ENCODE results near the gene TBC1D9B. TPM values are rescaled to one million over a fixed set of nuclear protein-coding genes. Genes with fewer than 3 reads are reported as not detected.

Gene TBC1D9B
- polyA plus RNA-seq, 3 donors = 89.8 to 96.2 (median 92.6) TPM

GRCh38 chr5:179909224-179909623 lies 1.5 kb upstream of the TBC1D9B start:
- DNase-seq (ENCODE audit: low read depth in 3 of 3, low spot score in 2 of 3) = no peak

DNA sequence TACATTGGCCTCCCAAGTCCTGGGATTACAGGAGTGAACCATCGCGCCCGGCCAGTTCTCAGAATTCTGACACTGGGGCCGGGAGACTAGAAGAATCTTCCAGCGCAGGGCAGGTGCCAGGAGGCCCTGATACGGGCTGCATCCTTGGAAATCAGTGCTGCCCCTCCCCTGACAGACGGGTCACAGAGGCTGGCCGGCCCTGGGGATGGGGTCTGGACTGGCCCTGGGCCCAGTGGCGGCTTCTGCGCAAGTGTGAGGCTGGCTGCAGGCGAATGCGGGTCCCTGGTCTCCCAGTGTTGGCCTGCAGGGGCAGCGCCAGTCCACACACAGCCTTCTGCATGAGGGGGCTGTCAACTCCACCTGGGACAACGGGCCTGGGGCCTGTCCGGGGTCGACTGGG lies 831 bp upstream of the TBC1D9B start:
- no peak for DNase-seq (ENCODE audit: low read depth in 3 of 3, low spot score in 2 of 3)

- DNase-seq (ENCODE audit: low read depth in 3 of 3, low spot score in 2 of 3) = no peak
These were observed 722 bp downstream of the TBC1D9B start for GRCh38 chr5:179906795-179907555.

GRCh38 chr5:179906294-179906794 lies 1.4 kb downstream of the TBC1D9B start:
- DNase-seq (ENCODE audit: low read depth in 3 of 3, low spot score in 2 of 3) = no peak

DNA sequence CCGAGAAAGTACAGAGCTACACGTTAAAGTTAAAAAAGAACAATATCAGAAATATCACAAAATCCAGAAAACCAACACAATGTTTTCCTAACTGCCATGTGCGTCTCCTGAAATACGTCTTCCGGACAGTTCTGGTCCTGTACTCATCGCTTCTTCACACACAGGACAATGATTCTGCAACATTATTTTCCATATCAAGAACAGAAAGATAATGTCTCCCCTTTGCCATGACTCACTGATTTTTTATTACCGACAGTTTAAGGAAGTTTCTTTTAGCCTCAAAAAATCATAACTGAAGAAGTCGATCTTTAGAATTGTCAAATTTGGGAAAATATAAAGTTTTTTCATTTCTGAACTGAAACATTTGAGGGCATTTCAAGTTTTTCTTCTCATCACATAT lies 2.5 kb downstream of the TBC1D9B start:
- no peak for DNase-seq (ENCODE audit: low read depth in 3 of 3, low spot score in 2 of 3)

GRCh38 chr5:179904463-179905160 lies 3.1 kb downstream of the TBC1D9B start:
- no peak for DNase-seq (ENCODE audit: low read depth in 3 of 3, low spot score in 2 of 3)

- no peak for DNase-seq (ENCODE audit: low read depth in 3 of 3, low spot score in 2 of 3)
These were observed 4.9 kb downstream of the TBC1D9B start for GRCh38 chr5:179902763-179903158.

- no peak for DNase-seq (ENCODE audit: low read depth in 3 of 3, low spot score in 2 of 3)
These were observed 5.6 kb downstream of the TBC1D9B start for GRCh38 chr5:179901915-179902762.

- DNase-seq (ENCODE audit: low read depth in 3 of 3, low spot score in 2 of 3) = no peak
These were observed 6.2 kb downstream of the TBC1D9B start for GRCh38 chr5:179901462-179901861.

- no peak for DNase-seq (ENCODE audit: low read depth in 3 of 3, low spot score in 2 of 3)
These were observed 7.0 kb downstream of the TBC1D9B start for GRCh38 chr5:179900711-179901110.

DNA sequence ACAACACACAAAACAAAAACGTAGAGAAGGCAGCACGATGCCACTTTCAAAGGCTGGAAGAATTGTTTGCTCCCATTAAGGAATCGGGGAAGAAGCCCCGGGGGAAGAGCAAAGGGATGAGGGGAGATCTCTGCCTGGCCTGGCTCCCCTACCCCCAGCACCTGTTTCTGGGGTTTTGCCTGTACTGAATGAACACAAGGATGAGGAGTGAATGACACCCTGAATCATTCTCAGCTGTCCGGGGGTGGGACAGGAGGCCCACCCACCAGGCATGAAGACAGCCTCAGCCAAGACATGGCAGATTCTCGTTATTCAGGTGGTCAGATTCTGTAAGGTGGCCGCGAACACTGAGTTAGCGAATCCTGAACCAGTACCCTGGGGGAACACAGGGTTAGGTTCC lies 7.5 kb downstream of the TBC1D9B start:
- DNase-seq (ENCODE audit: low read depth in 3 of 3, low spot score in 2 of 3) = no peak

- DNase-seq (ENCODE audit: low read depth in 3 of 3, low spot score in 2 of 3) = no peak
These were observed 11.8 kb downstream of the TBC1D9B start for GRCh38 chr5:179895861-179896260.

- no peak for DNase-seq (ENCODE audit: low read depth in 3 of 3, low spot score in 2 of 3)
These were observed 13.5 kb downstream of the TBC1D9B start for GRCh38 chr5:179893958-179894895.

- DNase-seq (ENCODE audit: low read depth in 3 of 3, low spot score in 2 of 3) = no peak
These were observed 14.4 kb downstream of the TBC1D9B start for GRCh38 chr5:179893076-179893957.

DNA sequence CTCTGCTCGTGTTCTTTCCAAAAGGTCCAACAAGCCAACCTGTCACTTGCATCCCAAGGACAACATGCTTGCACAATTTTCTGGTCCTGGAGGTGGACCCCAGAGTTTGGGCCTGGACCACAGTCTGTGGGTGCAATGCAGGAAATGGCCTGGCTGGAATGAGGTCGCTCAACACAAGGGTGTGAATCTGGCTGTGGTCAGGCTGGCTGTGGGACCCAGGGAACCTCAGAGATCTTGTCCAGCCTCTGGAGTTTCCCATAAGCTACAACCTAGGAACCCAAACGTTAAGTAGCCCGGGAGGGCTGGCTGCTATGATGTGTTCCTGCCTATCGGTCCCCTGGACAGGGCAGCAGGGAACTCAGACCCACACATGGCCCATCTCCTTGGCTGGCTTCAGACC lies 15.4 kb downstream of the TBC1D9B start:
- DNase-seq (ENCODE audit: low read depth in 3 of 3, low spot score in 2 of 3) = no peak

- no peak for DNase-seq (ENCODE audit: low read depth in 3 of 3, low spot score in 2 of 3)
These were observed 16.7 kb downstream of the TBC1D9B start for GRCh38 chr5:179890751-179891682.

DNA sequence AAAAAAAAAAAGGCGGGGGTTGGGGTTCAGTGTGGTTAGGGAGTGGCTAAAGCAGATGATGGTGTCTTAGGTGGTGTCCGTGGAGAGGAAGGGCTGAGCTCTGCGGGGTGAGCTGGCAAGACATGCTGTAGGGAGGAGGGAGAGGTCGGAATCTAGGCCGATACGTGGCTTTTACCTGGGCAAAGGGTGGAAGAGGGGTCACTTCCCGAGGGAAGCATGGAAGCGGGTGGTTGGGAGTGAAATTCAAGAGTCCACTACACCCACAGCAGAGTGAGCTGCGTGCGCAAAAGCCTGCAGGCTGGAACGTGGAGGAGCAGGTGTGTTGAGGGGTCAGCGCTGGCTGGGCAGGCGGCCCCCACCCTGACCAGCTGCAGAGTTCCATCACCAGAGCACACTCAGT lies 17.8 kb downstream of the TBC1D9B start:
- DNase-seq (ENCODE audit: low read depth in 3 of 3, low spot score in 2 of 3) = no peak

GRCh38 chr5:179887802-179888201 lies 19.9 kb downstream of the TBC1D9B start:
- DNase-seq (ENCODE audit: low read depth in 3 of 3, low spot score in 2 of 3) = no peak
